Measurements from ENCODE around the gene ALG5.

- no peak for TF ChIP-seq CTCF (IDR thresholded peaks at IDR 0.05)
- no peak for TF ChIP-seq POLR2A (IDR thresholded peaks at IDR 0.05)
- TF ChIP-seq EP300 (IDR thresholded peaks at IDR 0.05; ENCODE audit: low read depth), result no peak
- TF ChIP-seq POLR2AphosphoS5 (IDR thresholded peaks at IDR 0.05), result no peak
These were observed 39.6 kb downstream of the ALG5 start for GRCh38 chr13:36959456-36960116.

All from transverse colon (tissue), 4 donors.